H1 (cell line): ENCODE data around the gene DNAAF3. TPM values are rescaled to one million over a fixed set of nuclear protein-coding genes. Genes with fewer than 3 reads are reported as not detected.
A peak's percentile ranks its signal among the peaks of the same experiment; 100 is the strongest.

Experiments used
- CTCF ChIA-PET: fragments of 300-600 bp; sonication (Branson Sonifier 250); formaldehyde crosslinking; loops from one replicate; lab custom pipeline; 2021; ENCODE audit not compliant: partially characterized antibody; lab: Charles Lee
- POLR2A ChIA-PET: fragments of 300-600 bp; sonication (Branson Sonifier 250); formaldehyde crosslinking; loops from one replicate; lab custom pipeline; 2021; ENCODE audit warnings: inconsistent platforms; ENCODE audit not compliant: partially characterized antibody; lab: Charles Lee
- DNase-seq, 2 experiments: peaks; one replicate each; pipeline versions ENCODE4 v3.0.0 to v3.0.0-alpha.2; 2010 to 2022; ENCODE audit warnings: low spot score in 2 of 2, low read depth in 1 of 2, mixed read lengths in 1 of 2
- FAIRE-seq: peaks from 2 replicates; lab custom pipeline; 2011; peaks lifted over from hg19 to GRCh38; lab: Jason Lieb, UNC
- H2AFZ ChIP-seq: 2 replicates; pipeline ENCODE4 v1.8.1; 2012; ENCODE audit warnings: low read length, inconsistent platforms
- H2AK5ac ChIP-seq: 2 replicates; pipeline ENCODE4 v1.6.1; 2013; ENCODE audit warnings: low read depth, low read length
- H2BK120ac ChIP-seq: replicated peaks from 2 replicates; pipeline ENCODE3; 2013; ENCODE audit warnings: low read depth, low read length, inconsistent platforms
- H2BK12ac ChIP-seq: 2 replicates; pipeline ENCODE4 v1.6.1; 2013; ENCODE audit warnings: low read depth, low read length
- H2BK15ac ChIP-seq: 2 replicates; pipeline ENCODE4 v1.6.1; 2013; ENCODE audit warnings: low read length
- H2BK20ac ChIP-seq: 2 replicates; pipeline ENCODE4 v1.6.1; 2013; ENCODE audit warnings: low read length
- H2BK5ac ChIP-seq: 2 replicates; pipeline ENCODE4 v1.6.1; 2013; ENCODE audit warnings: low read depth, low read length
- H3K14ac ChIP-seq: 2 replicates; pipeline ENCODE4 v1.6.1; 2013; ENCODE audit warnings: inconsistent platforms; ENCODE audit not compliant: insufficient read length
- H3K18ac ChIP-seq: 2 replicates; pipeline ENCODE4 v1.6.1; 2013; ENCODE audit warnings: low read length; ENCODE audit errors: extremely low read depth
- H3K23ac ChIP-seq: 2 replicates; pipeline ENCODE4 v1.6.1; 2013; ENCODE audit warnings: inconsistent platforms; ENCODE audit not compliant: insufficient read length
- H3K23me2 ChIP-seq: 2 replicates; pipeline ENCODE4 v1.6.1; 2013; ENCODE audit warnings: low read depth, low read length
- H3K27ac ChIP-seq: 2 replicates; pipeline ENCODE4 v1.6.1; 2011; ENCODE audit warnings: low read depth, low read length, inconsistent platforms
- H3K27me3 ChIP-seq, 4 experiments: replicated peaks in 1 of 4; 1 replicate in 1 of 4; 2 replicates in 3 of 4; pipeline versions ENCODE4 v1.6.1 to v1.8.1; 2011 to 2013; ENCODE audit warnings: low read length in 3 of 4, mild to moderate bottlenecking in 3 of 4, inconsistent platforms in 2 of 4, mixed read lengths in 2 of 4, moderate library complexity in 1 of 4; ENCODE audit not compliant: control insufficient read depth in 3 of 4, insufficient read depth in 3 of 4; ENCODE audit errors: extremely low read depth in 1 of 4
- H3K36me3 ChIP-seq, 4 experiments: 2 replicates each; pipeline versions ENCODE4 v1.6.1 to v1.8.1; 2011 to 2013; ENCODE audit warnings: mild to moderate bottlenecking in 4 of 4, low read length in 3 of 4, moderate library complexity in 2 of 4, control low read depth in 1 of 4, inconsistent platforms in 1 of 4; ENCODE audit not compliant: insufficient read depth in 4 of 4, control insufficient read depth in 2 of 4
- H3K4ac ChIP-seq: replicated peaks from 2 replicates; pipeline ENCODE3; 2013; ENCODE audit warnings: low read length, low read depth, mixed read lengths, inconsistent platforms; ENCODE audit not compliant: insufficient read length
- H3K4me1 ChIP-seq, 4 experiments: replicated peaks in 1 of 4; 1 replicate in 1 of 4; 2 replicates in 3 of 4; pipeline versions ENCODE4 v1.6.1 to v1.8.1; 2011 to 2013; ENCODE audit warnings: low read length in 3 of 4, inconsistent platforms in 2 of 4, mixed read lengths in 1 of 4; ENCODE audit not compliant: insufficient read depth in 4 of 4, control insufficient read depth in 3 of 4
- H3K4me2 ChIP-seq, 2 experiments: 2 replicates each; pipeline versions ENCODE4 v1.6.1 to v1.8.1; 2011 to 2013; ENCODE audit warnings: low read depth in 2 of 2, low read length in 2 of 2, control low read depth in 1 of 2, inconsistent platforms in 1 of 2, mild to moderate bottlenecking in 1 of 2; ENCODE audit not compliant: insufficient read depth in 1 of 2
- H3K4me3 ChIP-seq, 4 experiments: fragments of 200-600, 300-600 bp in 1 of 4; sonication (generic), shearing (Covaris generic), sonication (Bioruptor Twin) in 1 of 4; 2 replicates each; pipeline versions ENCODE4 v1.5.1 to v1.8.1; 2011 to 2016; ENCODE audit warnings: low read length in 4 of 4, low read depth in 3 of 4, control low read depth in 2 of 4, inconsistent platforms in 2 of 4, mild to moderate bottlenecking in 2 of 4, mixed read lengths in 1 of 4, moderate library complexity in 1 of 4; ENCODE audit not compliant: insufficient read depth in 2 of 4; ENCODE audit errors: extremely low read depth in 1 of 4
- H3K56ac ChIP-seq: replicated peaks from 2 replicates; pipeline ENCODE3; 2013; ENCODE audit warnings: low read depth, mild to moderate bottlenecking, mixed read lengths, low read length, inconsistent platforms; ENCODE audit not compliant: insufficient read length
- H3K79me1 ChIP-seq: 2 replicates; pipeline ENCODE4 v1.6.1; 2013; ENCODE audit warnings: low read depth, low read length, control low read depth
- H3K79me2 ChIP-seq, 2 experiments: 2 replicates each; pipeline versions ENCODE4 v1.6.1 to v1.8.1; 2012 to 2013; ENCODE audit warnings: low read length in 2 of 2, mild to moderate bottlenecking in 2 of 2, inconsistent platforms in 1 of 2; ENCODE audit not compliant: insufficient read depth in 2 of 2, control insufficient read depth in 1 of 2
- H3K9ac ChIP-seq, 4 experiments: replicated peaks in 1 of 4; 1 replicate in 1 of 4; 2 replicates in 3 of 4; pipeline versions ENCODE4 v1.6.1 to v1.8.1; 2011 to 2013; ENCODE audit warnings: low read depth in 3 of 4, low read length in 3 of 4, control low read depth in 2 of 4, mild to moderate bottlenecking in 2 of 4, moderate library complexity in 2 of 4, inconsistent platforms in 1 of 4; ENCODE audit errors: extremely low read depth in 1 of 4
- H3K9me3 ChIP-seq, 2 experiments: 2 replicates each; pipeline versions ENCODE4 v1.6.1 to v1.8.1; 2012 to 2013; ENCODE audit warnings: mild to moderate bottlenecking in 2 of 2, moderate library complexity in 2 of 2, control low read depth in 1 of 2, inconsistent platforms in 1 of 2, low read depth in 1 of 2, low read length in 1 of 2, mixed read lengths in 1 of 2; ENCODE audit not compliant: insufficient read depth in 2 of 2
- H4K20me1 ChIP-seq, 2 experiments: replicated peaks in 1 of 2; 2 replicates each; pipeline versions ENCODE3 to v1.8.1; 2011 to 2013; ENCODE audit warnings: inconsistent platforms in 2 of 2, low read length in 2 of 2, mild to moderate bottlenecking in 1 of 2; ENCODE audit not compliant: insufficient read depth in 2 of 2, control insufficient read depth in 1 of 2
- H4K5ac ChIP-seq: 2 replicates; pipeline ENCODE4 v1.6.1; 2013; ENCODE audit warnings: low read length, low read depth, mixed read lengths, inconsistent platforms; ENCODE audit not compliant: insufficient read length
- H4K8ac ChIP-seq: 2 replicates; pipeline ENCODE4 v1.8.0; 2013; ENCODE audit warnings: mild to moderate bottlenecking, moderate library complexity, low read length, inconsistent platforms; ENCODE audit not compliant: insufficient read depth; ENCODE audit errors: extremely low read depth
- H4K91ac ChIP-seq: replicated peaks from 2 replicates; pipeline ENCODE3; 2013; ENCODE audit warnings: low read length, mixed read lengths, inconsistent platforms; ENCODE audit not compliant: insufficient read length
- CEBPB ChIP-seq: IDR thresholded peaks from 2 replicates; pipeline ENCODE4 v1.6.1; 2012; ENCODE audit warnings: low read depth, low read length
- CREB1 ChIP-seq: IDR thresholded peaks from 2 replicates; pipeline ENCODE4 v1.6.1; 2012; ENCODE audit warnings: inconsistent platforms
- GABPA ChIP-seq: IDR thresholded peaks from 2 replicates; pipeline ENCODE4 v1.6.1; 2011; ENCODE audit warnings: mild to moderate bottlenecking, low read length, moderate library complexity, borderline replicate concordance; ENCODE audit not compliant: insufficient read depth
- GTF2F1 ChIP-seq: IDR thresholded peaks from 2 replicates; pipeline ENCODE4 v1.6.1; 2012; ENCODE audit warnings: low read depth, low read length, improper control_type of control experiment, borderline replicate concordance
- KDM5A ChIP-seq: fragments of 200-600 bp; IDR thresholded peaks from 2 replicates; pipeline ENCODE4 v1.7.1; 2012; ENCODE audit warnings: mild to moderate bottlenecking, low read length, inconsistent platforms, mixed read lengths
- NRF1 ChIP-seq: IDR thresholded peaks from 2 replicates; pipeline ENCODE4 v1.6.1; 2011; ENCODE audit warnings: mild to moderate bottlenecking, low read depth, low read length, improper control_type of control experiment
- PHF8 ChIP-seq: fragments of 200-600 bp; sonication (generic); conservative IDR thresholded peaks from 2 replicates; pipeline ENCODE4 v1.7.1; 2012; ENCODE audit warnings: low read depth, mild to moderate bottlenecking, inconsistent platforms, low read length, moderate library complexity
- POLR2A ChIP-seq, 2 experiments: IDR thresholded peaks; 1 replicate in 1 of 2; 2 replicates in 1 of 2; pipeline ENCODE4 v1.6.1; 2011; ENCODE audit warnings: low read depth in 2 of 2, low read length in 2 of 2, mild to moderate bottlenecking in 2 of 2; ENCODE audit errors: control extremely low read depth in 1 of 2
- RFX5 ChIP-seq: IDR thresholded peaks from 2 replicates; pipeline ENCODE4 v1.6.1; 2011; ENCODE audit warnings: low read depth, low read length, improper control_type of control experiment, borderline replicate concordance
- RNF2 ChIP-seq: fragments of 200-900, 300-1000 bp; sonication (generic); IDR thresholded peaks from 2 replicates; pipeline ENCODE4 v1.7.1; 2016; ENCODE audit warnings: borderline replicate concordance, low read depth, mild to moderate bottlenecking, antibody characterized with exemption, low read length; ENCODE audit not compliant: poor library complexity, severe bottlenecking; ENCODE audit errors: missing control alignments
- SAP30 ChIP-seq: fragments of 300-600 bp; sonication (generic); IDR thresholded peaks from 2 replicates; pipeline ENCODE4 v1.7.1; 2012; ENCODE audit warnings: low read length, moderate library complexity, mild to moderate bottlenecking, inconsistent platforms; ENCODE audit not compliant: insufficient read depth, insufficient replicate concordance
- SIN3A ChIP-seq, 2 experiments: IDR thresholded peaks in 1 of 2; conservative IDR thresholded peaks in 1 of 2; 2 replicates each; pipeline ENCODE4 v1.6.1; 2011 to 2012; ENCODE audit warnings: low read length in 2 of 2, improper control_type of control experiment in 1 of 2, low read depth in 1 of 2, mild to moderate bottlenecking in 1 of 2
- WGBS, 2 experiments: shearing (Covaris generic) in 1 of 2; methylation state at CpG; one replicate each; pipeline versions ENCODE4 v1.1.6 to v1.1.7; 2013 to 2015; ENCODE audit warnings: low lambda C conversion rate in 2 of 2, mixed read lengths in 2 of 2, inconsistent platforms in 1 of 2, low coverage in 1 of 2, missing lambda C conversion rate in 1 of 2; ENCODE audit not compliant: insufficient replicate concordance in 2 of 2, insufficient coverage in 1 of 2, insufficient read length in 1 of 2; ENCODE audit errors: extremely low coverage in 1 of 2, missing lambda C conversion rate in 1 of 2; 5-methylcytosine and 5-hydroxymethylcytosine counted together
- polyA plus RNA-seq, 7 experiments: library from polyadenylated mRNA; depleted of rRNA in 3 of 7; stranded (reverse) in 5 of 7; unstranded in 2 of 7; fragments of >200 nt in 5 of 7; fragments of 200-250 nt in 2 of 7; gene quantifications; 1 replicate in 5 of 7; 2 replicates in 1 of 7; 4 replicates in 1 of 7; pipeline versions ENCODE4 v1.2.1 to v1.2.3, GENCODE V29; 2011 to 2013; ENCODE audit warnings: missing spikeins in 2 of 7, mixed read lengths in 2 of 7
- total RNA-seq: library from RNA; stranded (reverse); fragmentation: NEBNext Ultra II Directional; extraction: Animal tissue kit (Norgen Biotek cat#: 25700); gene quantifications from 2 replicates; pipeline ENCODE4 v1.2.1, GENCODE V29; 2021
- TF ChIP-seq, protein P1 (sequence below): IDR thresholded peaks from 2 replicates; pipeline ENCODE4 v1.6.1; 2012; ENCODE audit warnings: inconsistent platforms

DNAAF3 gene
- total and polyA plus RNA-seq, 2 of the 8 experiments (the other 6 are each of a cell fraction or from before 2014, with no cell fraction given), result 5.4 to 8.0 TPM

DNA sequence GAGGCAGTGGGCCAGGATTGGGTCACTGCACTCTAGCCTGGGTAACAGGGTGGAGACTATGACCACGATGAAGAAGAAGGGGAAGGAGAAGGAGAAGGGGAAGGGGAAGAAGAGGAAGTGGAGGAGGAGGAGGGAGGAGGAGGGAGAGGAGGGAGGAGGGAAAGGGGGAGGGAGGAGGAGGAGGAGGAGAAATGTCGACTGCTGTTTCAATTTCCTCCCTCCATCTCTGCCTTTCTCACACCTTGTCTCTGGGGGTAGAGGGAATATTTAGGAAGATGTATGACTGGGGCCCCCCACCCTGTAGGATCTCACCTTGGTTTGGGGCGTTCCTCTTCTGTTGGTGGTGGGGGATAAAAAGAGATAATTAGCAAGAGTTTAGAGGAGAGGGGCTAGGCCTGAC is 21.2 kb downstream of the DNAAF3 start:
- Histone ChIP-seq H3K27ac (no peak overlapping the region), H4K5ac (no peak overlapping the region), H3K18ac (no peak overlapping the region), H3K23me2 (peaks cover 7% of the 10 kb centered on the region; the same call in 1 of the 2 replicates), H2AFZ (no peak overlapping the region), H3K4me1 (peaks cover 6 to 24% (median 13%) of the 10 kb centered on the region in 4 experiments), H3K79me2 (no peaks in the 10 kb centered on the region), H3K23ac (no peak overlapping the region), H2BK120ac (no peak overlapping the region), H2BK15ac (0 out of 2 replicates have a peak overlapping the region, but pooled peaks have one; percentile 46), H3K4me2 (peak overlapping the region; percentile 38 to 70), H3K56ac (no peak overlapping the region), H2BK20ac (no peak overlapping the region), H3K9me3 (no peaks in the 10 kb centered on the region), H2BK5ac (no peak overlapping the region), H3K4me3 (peak overlapping the region in 1 of 4 experiments; percentile 83; a peak in 2 of 8 replicates), H3K4ac (peak overlapping the region; percentile 14), H4K20me1 (no peaks in the 10 kb centered on the region), H2BK12ac (no peak overlapping the region), H3K14ac (no peak overlapping the region), H3K27me3 (no peaks in the 10 kb centered on the region), H4K8ac (no peak overlapping the region), H4K91ac (no peak overlapping the region), H3K9ac (no peak overlapping the region), H2AK5ac (no peak overlapping the region), H3K36me3 (peaks cover 0 to 5% (median 0%) of the 10 kb centered on the region in 4 experiments; a peak in 1 of 8 replicates), H3K79me1 (no peaks in the 10 kb centered on the region)
- FAIRE-seq, result no peak
- ChIA-PET POLR2A (no interaction called here), CTCF (interaction anchor here (0.6 to 6.4 kb wide), 7 partner anchors 10 to 264 kb away, joined by 3 to 118 read pairs (median 16); partner anchors contain the start of genes DNAAF3 and TNNI3)
- DNase-seq, result no peak
- 53% methylated on average over 2 of the region's 3 CpGs; no CpG with 5 or more reads in 1 of the 2 experiments for WGBS, 2 experiments
- no peak for TF ChIP-seq CEBPB
- no peak for TF ChIP-seq PHF8
- TF ChIP-seq KDM5A, result no peak
- TF ChIP-seq SAP30, result no peak
- TF ChIP-seq NRF1, result no peak
- TF ChIP-seq RNF2, result no peak
- no peak for TF ChIP-seq POLR2A (IDR thresholded peaks at IDR 0.05; ENCODE audit: control extremely low read depth in 1 of 2, low read depth in 2 of 2, low read length in 2 of 2)
- TF ChIP-seq, protein P1, sequence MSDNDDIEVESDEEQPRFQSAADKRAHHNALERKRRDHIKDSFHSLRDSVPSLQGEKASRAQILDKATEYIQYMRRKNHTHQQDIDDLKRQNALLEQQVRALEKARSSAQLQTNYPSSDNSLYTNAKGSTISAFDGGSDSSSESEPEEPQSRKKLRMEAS, result no peak
- TF ChIP-seq RFX5, result no peak
- TF ChIP-seq GABPA, result no peak
- TF ChIP-seq CREB1, result no peak
- TF ChIP-seq SIN3A (conservative IDR thresholded peaks at IDR 0.05 in 1 of 2, IDR thresholded peaks at IDR 0.05 in 1 of 2; ENCODE audit: low read depth in 1 of 2, low read length in 2 of 2), result no peak
- TF ChIP-seq GTF2F1, result no peak
